ENCODE results near the gene C2orf68. TPM values are rescaled to one million over a fixed set of nuclear protein-coding genes. Genes with fewer than 3 reads are reported as not detected.
"Not testable (repeated sequence)": the region's sequence is repeated elsewhere in the genome, so short reads cannot be mapped to it uniquely, and the experiment has no call there.

The C2orf68 gene
- polyA plus RNA-seq, 2 donors = 13.8 to 31.7 TPM

GRCh38 chr2:85635636-85636035 lies 23.8 kb upstream of the C2orf68 start:
- Histone ChIP-seq H3K27me3 (ENCODE audit: control insufficient read depth in 1 of 2, insufficient read depth in 2 of 2, low read length in 2 of 2) (no peaks in the 10 kb centered on the region), H3K9me3 (ENCODE audit: control insufficient read depth in 2 of 2, insufficient read depth in 1 of 2, low read depth in 1 of 2, low read length in 1 of 2) (no peaks in the 10 kb centered on the region), H3K4me3 (ENCODE audit: low read depth in 1 of 2, low read length in 2 of 2) (no peak overlapping the region), H3K27ac (ENCODE audit: low read depth in 2 of 2, low read length in 1 of 2) (no peak overlapping the region), H3K4me1 (ENCODE audit: control insufficient read depth in 2 of 2, insufficient read depth in 2 of 2, low read length in 1 of 2) (no peaks in the 10 kb centered on the region), H3K36me3 (ENCODE audit: control insufficient read depth in 2 of 2, insufficient read depth in 2 of 2, low read length in 1 of 2) (peaks cover 12 to 17% of the 10 kb centered on the region in 2 donors)
- WGBS, 2 donors = 63 to 74% methylated on average over 4 of the region's 4 CpGs

- H3K9me3 ChIP-seq (ENCODE audit: control insufficient read depth in 2 of 2, insufficient read depth in 1 of 2, low read depth in 1 of 2, low read length in 1 of 2) = no peaks in the 10 kb centered on the region
Observed at GRCh38 chr2:85635011-85635410, 23.1 kb upstream of the C2orf68 start.

GRCh38 chr2:85631316-85631715 lies 19.4 kb upstream of the C2orf68 start:
- no peaks in the 10 kb centered on the region for H3K4me1 ChIP-seq (ENCODE audit: control insufficient read depth in 2 of 2, insufficient read depth in 2 of 2, low read length in 1 of 2)
- H3K36me3 ChIP-seq (ENCODE audit: control insufficient read depth in 2 of 2, insufficient read depth in 2 of 2, low read length in 1 of 2) = peaks cover 7 to 14% of the 10 kb centered on the region in 2 donors

More at GRCh38 chr2:85635011-85635410, 23.1 kb upstream of the C2orf68 start:
- WGBS, 2 donors = 87 to 90% methylated on average over 8 of the region's 8 CpGs
- no peaks in the 10 kb centered on the region for H3K4me1 ChIP-seq (ENCODE audit: control insufficient read depth in 2 of 2, insufficient read depth in 2 of 2, low read length in 1 of 2)
- no peaks in the 10 kb centered on the region for H3K27me3 ChIP-seq (ENCODE audit: control insufficient read depth in 1 of 2, insufficient read depth in 2 of 2, low read length in 2 of 2)
- H3K27ac ChIP-seq (ENCODE audit: low read depth in 2 of 2, low read length in 1 of 2) = no peak overlapping the region
- H3K4me3 ChIP-seq (ENCODE audit: low read depth in 1 of 2, low read length in 2 of 2) = no peak overlapping the region
- H3K36me3 ChIP-seq (ENCODE audit: control insufficient read depth in 2 of 2, insufficient read depth in 2 of 2, low read length in 1 of 2) = peaks cover 12 to 17% of the 10 kb centered on the region in 2 donors

GRCh38 chr2:85628658-85629057 lies 16.8 kb upstream of the C2orf68 start:
- peaks cover 12 to 22% of the 10 kb centered on the region in 2 donors for H3K36me3 ChIP-seq (ENCODE audit: control insufficient read depth in 2 of 2, insufficient read depth in 2 of 2, low read length in 1 of 2)

More at GRCh38 chr2:85631316-85631715, 19.4 kb upstream of the C2orf68 start:
- WGBS, 2 donors = 91 to 93% methylated on average over 3 of the region's 3 CpGs
- H3K9me3 ChIP-seq (ENCODE audit: control insufficient read depth in 2 of 2, insufficient read depth in 1 of 2, low read depth in 1 of 2, low read length in 1 of 2) = no peaks in the 10 kb centered on the region
- no peak overlapping the region for H3K4me3 ChIP-seq (ENCODE audit: low read depth in 1 of 2, low read length in 2 of 2)
- no peak overlapping the region for H3K27ac ChIP-seq (ENCODE audit: low read depth in 2 of 2, low read length in 1 of 2)
- no peaks in the 10 kb centered on the region for H3K27me3 ChIP-seq (ENCODE audit: control insufficient read depth in 1 of 2, insufficient read depth in 2 of 2, low read length in 2 of 2)

GRCh38 chr2:85623991-85624390 lies 12.1 kb upstream of the C2orf68 start:
- WGBS, 2 donors = 86 to 90% methylated on average over 5 of the region's 5 CpGs
- no peak overlapping the region for H3K4me3 ChIP-seq (ENCODE audit: low read depth in 1 of 2, low read length in 2 of 2)
- no peak overlapping the region for H3K27ac ChIP-seq (ENCODE audit: low read depth in 2 of 2, low read length in 1 of 2)
- H3K36me3 ChIP-seq (ENCODE audit: control insufficient read depth in 2 of 2, insufficient read depth in 2 of 2, low read length in 1 of 2) = peaks cover 21% of the 10 kb centered on the region in 2 donors
- no peaks in the 10 kb centered on the region for H3K27me3 ChIP-seq (ENCODE audit: control insufficient read depth in 1 of 2, insufficient read depth in 2 of 2, low read length in 2 of 2)
- H3K4me1 ChIP-seq (ENCODE audit: control insufficient read depth in 2 of 2, insufficient read depth in 2 of 2, low read length in 1 of 2) = no peaks in the 10 kb centered on the region
- no peaks in the 10 kb centered on the region for H3K9me3 ChIP-seq (ENCODE audit: control insufficient read depth in 2 of 2, insufficient read depth in 1 of 2, low read depth in 1 of 2, low read length in 1 of 2)

More at GRCh38 chr2:85628658-85629057, 16.8 kb upstream of the C2orf68 start:
- Histone ChIP-seq H3K4me1 (ENCODE audit: control insufficient read depth in 2 of 2, insufficient read depth in 2 of 2, low read length in 1 of 2) (no peaks in the 10 kb centered on the region), H3K4me3 (ENCODE audit: low read depth in 1 of 2, low read length in 2 of 2) (no peak overlapping the region), H3K27me3 (ENCODE audit: control insufficient read depth in 1 of 2, insufficient read depth in 2 of 2, low read length in 2 of 2) (no peaks in the 10 kb centered on the region), H3K27ac (ENCODE audit: low read depth in 2 of 2, low read length in 1 of 2) (no peak overlapping the region), H3K9me3 (ENCODE audit: control insufficient read depth in 2 of 2, insufficient read depth in 1 of 2, low read depth in 1 of 2, low read length in 1 of 2) (no peaks in the 10 kb centered on the region)
- WGBS, 2 donors = 56 to 63% methylated on average over 2 of the region's 2 CpGs

- Histone ChIP-seq H3K27me3 (ENCODE audit: control insufficient read depth in 1 of 2, insufficient read depth in 2 of 2, low read length in 2 of 2) (no peaks in the 10 kb centered on the region), H3K9me3 (ENCODE audit: control insufficient read depth in 2 of 2, insufficient read depth in 1 of 2, low read depth in 1 of 2, low read length in 1 of 2) (no peaks in the 10 kb centered on the region), H3K4me1 (ENCODE audit: control insufficient read depth in 2 of 2, insufficient read depth in 2 of 2, low read length in 1 of 2) (peaks cover 0 to 7% of the 10 kb centered on the region in 2 donors), H3K36me3 (ENCODE audit: control insufficient read depth in 2 of 2, insufficient read depth in 2 of 2, low read length in 1 of 2) (peaks cover 18 to 21% of the 10 kb centered on the region in 2 donors), H3K4me3 (ENCODE audit: low read depth in 1 of 2, low read length in 2 of 2) (no peak overlapping the region), H3K27ac (ENCODE audit: low read depth in 2 of 2, low read length in 1 of 2) (no peak overlapping the region)
- 92 to 100% methylated on average over 1 of the region's 1 CpG for WGBS, 2 donors
Observed at GRCh38 chr2:85621338-85621737, 9.5 kb upstream of the C2orf68 start.

- peaks cover 0 to 7% of the 10 kb centered on the region in 2 donors for H3K4me1 ChIP-seq (ENCODE audit: control insufficient read depth in 2 of 2, insufficient read depth in 2 of 2, low read length in 1 of 2)
- WGBS, 2 donors = 76 to 85% methylated on average over 6 of the region's 6 CpGs
- H3K9me3 ChIP-seq (ENCODE audit: control insufficient read depth in 2 of 2, insufficient read depth in 1 of 2, low read depth in 1 of 2, low read length in 1 of 2) = no peaks in the 10 kb centered on the region
- H3K27ac ChIP-seq (ENCODE audit: low read depth in 2 of 2, low read length in 1 of 2) = no peak overlapping the region
- peaks cover 12 to 15% of the 10 kb centered on the region in 2 donors for H3K36me3 ChIP-seq (ENCODE audit: control insufficient read depth in 2 of 2, insufficient read depth in 2 of 2, low read length in 1 of 2)
- no peak overlapping the region for H3K4me3 ChIP-seq (ENCODE audit: low read depth in 1 of 2, low read length in 2 of 2)
- H3K27me3 ChIP-seq (ENCODE audit: control insufficient read depth in 1 of 2, insufficient read depth in 2 of 2, low read length in 2 of 2) = no peaks in the 10 kb centered on the region
Observed at GRCh38 chr2:85619617-85620016, 7.8 kb upstream of the C2orf68 start.

GRCh38 chr2:85617723-85618122 lies 5.9 kb upstream of the C2orf68 start:
- not testable (repeated sequence) for H3K27ac ChIP-seq (ENCODE audit: low read depth in 2 of 2, low read length in 1 of 2); H3K4me1 ChIP-seq (ENCODE audit: control insufficient read depth in 2 of 2, insufficient read depth in 2 of 2, low read length in 1 of 2); H3K9me3 ChIP-seq (ENCODE audit: control insufficient read depth in 2 of 2, insufficient read depth in 1 of 2, low read depth in 1 of 2, low read length in 1 of 2); H3K27me3 ChIP-seq (ENCODE audit: control insufficient read depth in 1 of 2, insufficient read depth in 2 of 2, low read length in 2 of 2); H3K36me3 ChIP-seq (ENCODE audit: control insufficient read depth in 2 of 2, insufficient read depth in 2 of 2, low read length in 1 of 2)
- WGBS, 2 donors = 82 to 90% methylated on average over 5 of the region's 5 CpGs
- peak overlapping the region in 1 of 2 donors; percentile 22 for H3K4me3 ChIP-seq (ENCODE audit: low read depth in 1 of 2, low read length in 2 of 2)

GRCh38 chr2:85615413-85615728 lies 3.5 kb upstream of the C2orf68 start:
- Histone ChIP-seq H3K36me3 (ENCODE audit: control insufficient read depth in 2 of 2, insufficient read depth in 2 of 2, low read length in 1 of 2) (no peaks in the 10 kb centered on the region), H3K4me1 (ENCODE audit: control insufficient read depth in 2 of 2, insufficient read depth in 2 of 2, low read length in 1 of 2) (peaks cover 0 to 10% of the 10 kb centered on the region in 2 donors), H3K27me3 (ENCODE audit: control insufficient read depth in 1 of 2, insufficient read depth in 2 of 2, low read length in 2 of 2) (no peaks in the 10 kb centered on the region), H3K9me3 (ENCODE audit: control insufficient read depth in 2 of 2, insufficient read depth in 1 of 2, low read depth in 1 of 2, low read length in 1 of 2) (no peaks in the 10 kb centered on the region), H3K4me3 (ENCODE audit: low read depth in 1 of 2, low read length in 2 of 2) (peak overlapping the region in 1 of 2 donors; percentile 64), H3K27ac (ENCODE audit: low read depth in 2 of 2, low read length in 1 of 2) (no peak overlapping the region)
- 78 to 90% methylated on average over 12 to 17 of the region's 17 CpGs for WGBS, 2 donors

- H3K4me3 ChIP-seq (ENCODE audit: low read depth in 1 of 2, low read length in 2 of 2); H3K27ac ChIP-seq (ENCODE audit: low read depth in 2 of 2, low read length in 1 of 2); H3K36me3 ChIP-seq (ENCODE audit: control insufficient read depth in 2 of 2, insufficient read depth in 2 of 2, low read length in 1 of 2); H3K9me3 ChIP-seq (ENCODE audit: control insufficient read depth in 2 of 2, insufficient read depth in 1 of 2, low read depth in 1 of 2, low read length in 1 of 2); H3K27me3 ChIP-seq (ENCODE audit: control insufficient read depth in 1 of 2, insufficient read depth in 2 of 2, low read length in 2 of 2): not testable (repeated sequence)
- 94 to 98% methylated on average over 7 of the region's 7 CpGs for WGBS, 2 donors
- peaks cover 0 to 12% of the 10 kb centered on the region in 2 donors for H3K4me1 ChIP-seq (ENCODE audit: control insufficient read depth in 2 of 2, insufficient read depth in 2 of 2, low read length in 1 of 2)
Observed at GRCh38 chr2:85614757-85615156, 2.9 kb upstream of the C2orf68 start.
